Measurements from ENCODE around the gene CAPZA3. TPM values are rescaled to one million over a fixed set of nuclear protein-coding genes. Genes with fewer than 3 reads are reported as not detected.

The CAPZA3 gene, protein sequence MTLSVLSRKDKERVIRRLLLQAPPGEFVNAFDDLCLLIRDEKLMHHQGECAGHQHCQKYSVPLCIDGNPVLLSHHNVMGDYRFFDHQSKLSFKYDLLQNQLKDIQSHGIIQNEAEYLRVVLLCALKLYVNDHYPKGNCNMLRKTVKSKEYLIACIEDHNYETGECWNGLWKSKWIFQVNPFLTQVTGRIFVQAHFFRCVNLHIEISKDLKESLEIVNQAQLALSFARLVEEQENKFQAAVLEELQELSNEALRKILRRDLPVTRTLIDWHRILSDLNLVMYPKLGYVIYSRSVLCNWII
- total RNA-seq (2022; extraction: Qiagen RNA extraction), result not detected in 5 replicates

DNA sequence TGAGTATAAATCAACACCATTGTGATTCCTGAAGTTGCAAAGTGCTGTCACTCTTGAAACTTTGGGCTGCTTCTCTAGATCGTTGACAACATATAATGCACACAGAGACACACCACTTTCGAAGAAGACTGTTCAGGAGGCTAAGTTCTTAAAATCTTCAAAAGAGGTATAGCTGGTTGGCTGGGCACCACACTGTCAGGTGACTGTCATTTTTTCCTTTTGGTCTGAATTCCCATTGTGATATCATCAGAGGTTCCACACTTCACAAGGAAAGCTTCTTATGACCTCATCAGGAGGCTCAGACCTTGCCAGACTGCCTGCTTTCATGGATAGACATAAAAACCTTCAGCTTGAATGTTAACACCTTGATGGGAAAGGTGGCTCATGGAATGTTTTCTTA, at the start of gene CAPZA3, which contains the start of gene PLCZ1:
Gene CAPZA3 (plus strand): TSS at position 301 of the 400 bp plus-strand sequence. CDS start 150 bp downstream, outside the sequence.
Gene PLCZ1 (minus strand): TSS at position 194 of the 400 bp plus-strand sequence. CDS start 641 bp downstream, outside the sequence.

Other genes starting within 250 kb of the CAPZA3 start
- gene PLCZ1, start 107 bp upstream of the CAPZA3 start, total RNA-seq (2022; extraction: Qiagen RNA extraction), result not detected in 5 replicates

All from A549 treated with CORT108297 at 1 μM for 4 hours (cell line).